ENCODE measurements around the gene DENND4A. TPM values are rescaled to one million over a fixed set of nuclear protein-coding genes. Genes with fewer than 3 reads are reported as not detected.

DENND4A gene
- total and polyA plus RNA-seq, 10 of the 15 experiments (the other 5 are each of a cell fraction or from before 2014, with no cell fraction given) = 14.2 to 81.8 (median 34.1) TPM

DNA sequence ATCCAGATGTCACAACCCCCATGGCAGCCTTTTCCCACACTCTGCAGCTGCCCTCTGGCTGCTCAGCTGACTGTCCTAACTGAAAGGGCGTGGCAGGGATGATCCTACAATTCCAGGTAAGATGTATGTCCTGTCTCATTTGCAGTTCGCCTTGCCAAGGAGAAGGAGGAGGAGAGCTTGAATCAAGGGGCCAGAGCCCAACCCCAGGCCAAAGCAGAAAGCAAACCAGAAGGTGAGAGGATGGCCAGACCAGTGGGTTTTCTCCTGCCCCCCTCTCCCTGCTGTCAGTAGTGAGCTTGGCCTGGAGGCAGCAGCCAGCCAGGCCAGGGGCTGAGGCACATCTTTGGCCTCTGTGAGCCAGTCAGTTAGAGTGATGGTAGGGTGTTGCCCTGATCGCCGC is 147.8 kb downstream of the DENND4A start:
- BruUV-seq (replicated peaks) = no TSS peak
- H3K4me2 ChIP-seq (ENCODE audit: control insufficient read depth, insufficient read depth) = no peak overlapping the region
- no peak overlapping the region for H2AFZ ChIP-seq (ENCODE audit: control insufficient read depth, low read depth, low read length)
- H3K36me3 ChIP-seq (ENCODE audit: control insufficient read depth in 2 of 2, insufficient read depth in 2 of 2, low read length in 1 of 2) = no peaks in the 10 kb centered on the region; a peak in 2 of 4 replicates
- POLR2A ChIA-PET = interaction anchor here (0.8 kb wide), 1 partner anchor 65 kb away, joined by 3 read pairs; no protein-coding TSS in a partner anchor
- H3K27ac ChIP-seq (ENCODE audit: control insufficient read depth, insufficient read depth) = no peak overlapping the region
- intact Hi-C loops (cut with micrococcal nuclease; ENCODE audit: unreplicated experiment) = no loop called here
- H4K20me1 ChIP-seq (ENCODE audit: control insufficient read depth, insufficient read depth) = no peaks in the 10 kb centered on the region
- in situ Hi-C loops (cut with MboI) = no loop called here
- H3K27me3 ChIP-seq (replicated peaks in 1 of 2; ENCODE audit: control insufficient read depth in 2 of 2, insufficient read depth in 2 of 2, low read length in 1 of 2) = no peaks in the 10 kb centered on the region
- CTCF ChIA-PET = interaction anchor here (0.9 to 15.8 kb wide), 4 partner anchors 19 to 192 kb away, joined by 3 to 192 read pairs (median 6); no protein-coding TSS in a partner anchor
- TF ChIP-seq POLR2AphosphoS5 (IDR thresholded peaks at IDR 0.05; ENCODE audit: low read length) = peak; percentile 39; the same call in 1 of the 2 replicates
- TF ChIP-seq POLR2A (IDR thresholded peaks at IDR 0.05; ENCODE audit: low read depth, low read length) = peak; percentile 31
- TF ChIP-seq SMAD1 (IDR thresholded peaks at IDR 0.05; ENCODE audit: low read depth, partially characterized antibody) = no peak
- DNase-seq (ENCODE audit: low read depth, low spot score) = no peak
- H3K9me3 ChIP-seq (replicated peaks; ENCODE audit: control insufficient read depth, insufficient read depth, low read length) = no peaks in the 10 kb centered on the region
- no peak overlapping the region for H3K9ac ChIP-seq (ENCODE audit: control insufficient read depth, insufficient read depth, low read length)
- H3K4me3 ChIP-seq = no peak overlapping the region
- WGBS (ENCODE audit: insufficient coverage, insufficient replicate concordance, low lambda C conversion rate, missing lambda C conversion rate) = 88% methylated on average over 4 of the region's 4 CpGs
- SMC1A ChIA-PET (ENCODE audit: uncharacterized antibody, unreplicated experiment) = interaction anchor here (2.2 to 2.8 kb wide), 2 partner anchors 188 to 192 kb away, joined by 8 to 15 read pairs; no protein-coding TSS in a partner anchor
- ATAC-seq = no peak
- H3K4me1 ChIP-seq (ENCODE audit: control insufficient read depth, insufficient read depth, low read length) = no peaks in the 10 kb centered on the region
- FAIRE-seq = no peak
- no peaks in the 10 kb centered on the region for H3K79me2 ChIP-seq (ENCODE audit: control insufficient read depth, insufficient read depth, low read length)
- RAD21 ChIA-PET (ENCODE audit: unreplicated experiment) = no interaction called here

DNA sequence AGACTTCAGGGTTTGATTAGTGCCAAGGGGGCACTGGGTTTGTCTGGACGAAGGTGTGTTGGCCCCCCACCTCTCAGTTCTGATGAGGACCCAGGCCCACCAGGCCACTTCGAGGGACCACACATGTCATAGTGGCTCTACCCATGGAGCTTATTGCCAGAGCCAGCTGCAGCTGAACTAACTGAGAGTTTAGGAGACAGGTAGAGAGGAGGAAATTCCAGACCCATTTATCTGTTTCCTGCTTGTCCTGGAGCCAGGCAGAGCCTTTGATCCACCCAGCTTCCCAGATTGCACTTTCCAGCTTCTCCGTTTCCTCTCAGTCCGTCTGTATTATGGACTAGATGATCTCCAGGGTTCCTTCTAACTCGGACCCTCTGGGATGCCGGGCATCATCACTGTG is 149.5 kb downstream of the DENND4A start:
- ATAC-seq (no peak), DNase-seq (ENCODE audit: low read depth, low spot score) (no peak), FAIRE-seq (no peak)
- Histone ChIP-seq H3K27me3 (replicated peaks in 1 of 2; ENCODE audit: control insufficient read depth in 2 of 2, insufficient read depth in 2 of 2, low read length in 1 of 2) (no peaks in the 10 kb centered on the region), H3K4me3 (no peak overlapping the region), H3K36me3 (ENCODE audit: control insufficient read depth in 2 of 2, insufficient read depth in 2 of 2, low read length in 1 of 2) (no peaks in the 10 kb centered on the region; a peak in 2 of 4 replicates), H3K79me2 (ENCODE audit: control insufficient read depth, insufficient read depth, low read length) (no peaks in the 10 kb centered on the region), H3K9ac (ENCODE audit: control insufficient read depth, insufficient read depth, low read length) (no peak overlapping the region), H3K4me1 (ENCODE audit: control insufficient read depth, insufficient read depth, low read length) (no peaks in the 10 kb centered on the region), H3K27ac (ENCODE audit: control insufficient read depth, insufficient read depth) (no peak overlapping the region), H3K9me3 (replicated peaks; ENCODE audit: control insufficient read depth, insufficient read depth, low read length) (no peaks in the 10 kb centered on the region), H2AFZ (ENCODE audit: control insufficient read depth, low read depth, low read length) (no peak overlapping the region), H3K4me2 (ENCODE audit: control insufficient read depth, insufficient read depth) (no peak overlapping the region), H4K20me1 (ENCODE audit: control insufficient read depth, insufficient read depth) (no peaks in the 10 kb centered on the region)
- SMC1A ChIA-PET (ENCODE audit: uncharacterized antibody, unreplicated experiment) = interaction anchor here (0.7 to 2.8 kb wide), 6 partner anchors 8 to 194 kb away, joined by 3 to 15 read pairs (median 4); no protein-coding TSS in a partner anchor
- RAD21 ChIA-PET (ENCODE audit: unreplicated experiment) = interaction anchor here (0.8 to 8.2 kb wide), 4 partner anchors 21 to 646 kb away, joined by 3 to 69 read pairs (median 3); no protein-coding TSS in a partner anchor
- CTCF ChIA-PET = interaction anchor here (1.0 to 15.8 kb wide), 6 partner anchors 13 to 214 kb away, joined by 4 to 192 read pairs (median 8); partner anchors contain the start of gene INTS14
- 59% methylated on average over 6 of the region's 6 CpGs for WGBS (ENCODE audit: insufficient coverage, insufficient replicate concordance, low lambda C conversion rate, missing lambda C conversion rate)
- in situ Hi-C loops (cut with MboI) = no loop called here
- POLR2A ChIA-PET = interaction anchor here (0.5 kb wide), 1 partner anchor 1397 kb away, joined by 3 read pairs; no protein-coding TSS in a partner anchor
- intact Hi-C loops (cut with micrococcal nuclease; ENCODE audit: unreplicated experiment) = no loop called here
- TF ChIP-seq POU2F2 (IDR thresholded peaks at IDR 0.05; ENCODE audit: borderline replicate concordance, low read depth, low read length) (no peak), ZSCAN29 (IDR thresholded peaks at IDR 0.05) (no peak), MYB (IDR thresholded peaks at IDR 0.05; ENCODE audit: borderline replicate concordance, low read depth, low read length) (no peak), POLR2A (IDR thresholded peaks at IDR 0.05; ENCODE audit: low read depth, low read length) (0 out of 2 replicates have a peak, but pooled peaks have one; percentile 0), RAD21 (IDR thresholded peaks at IDR 0.05; ENCODE audit: insufficient read depth, low read depth, low read length) (no peak), ZNF622 (IDR thresholded peaks at IDR 0.05) (no peak)
- BruUV-seq (replicated peaks) = no TSS peak

Data from GM12878 (cell line).